WTC11 (cell line): Measurements from ENCODE around the gene ARHGAP42. TPM values are rescaled to one million over a fixed set of nuclear protein-coding genes. Genes with fewer than 3 reads are reported as not detected.

Experiments
- ATAC-seq: fragments of 200-7000 bp; cut with Tn5 transposase; 2 replicates; pipeline ENCODE4 v1.10.0; 2021; ENCODE audit warnings: mild to moderate bottlenecking, moderate library complexity
- CTCF ChIA-PET: fragments of 300-600 bp; sonication (Branson Sonifier 250); formaldehyde crosslinking; loops from one replicate; lab custom pipeline; 2021; ENCODE audit warnings: antibody characterized with exemption; lab: Charles Lee
- POLR2A ChIA-PET: fragments of 350-600 bp; sonication (Branson Sonifier 250); formaldehyde crosslinking; loops from one replicate; lab custom pipeline; 2021; ENCODE audit warnings: antibody characterized with exemption; lab: Charles Lee
- DNase-seq: peaks from one replicate; pipeline ENCODE4 v3.0.0; 2021; ENCODE audit warnings: low spot score
- H3K27ac Mint-ChIP-seq: 2 replicates; pipeline ENCODE4 v1.8.0; 2021; ENCODE audit warnings: mixed read lengths
- H3K27me3 Mint-ChIP-seq: 2 replicates; pipeline ENCODE4 v1.8.0; 2021; ENCODE audit warnings: low read depth, mild to moderate bottlenecking, moderate library complexity, mixed read lengths
- H3K36me3 Mint-ChIP-seq: 2 replicates; pipeline ENCODE4 v1.8.0; 2021; ENCODE audit warnings: mixed read lengths
- H3K4me1 Mint-ChIP-seq: 2 replicates; pipeline ENCODE4 v1.8.0; 2022; ENCODE audit warnings: mixed read lengths
- H3K4me3 Mint-ChIP-seq: 2 replicates; pipeline ENCODE4 v1.8.0; 2021; ENCODE audit warnings: mild to moderate bottlenecking, moderate library complexity, mixed read lengths
- H3K9me3 Mint-ChIP-seq: 2 replicates; pipeline ENCODE4 v1.8.0; 2021; ENCODE audit warnings: mixed read lengths
- CBFB ChIP-seq: sonication (generic); formaldehyde crosslinking; IDR thresholded peaks from 2 replicates; pipeline ENCODE4 v1.8.1; 2022; ENCODE audit warnings: mild to moderate bottlenecking, low read depth, missing genetic modification reagents
- E2F5 ChIP-seq: sonication (generic); formaldehyde crosslinking; IDR thresholded peaks from 2 replicates; pipeline ENCODE4 v1.8.1; 2022; ENCODE audit warnings: mild to moderate bottlenecking, moderate library complexity, missing genetic modification reagents
- EMX1 ChIP-seq: fragments of 250-450 bp; sonication (Bioruptor Pico); IDR thresholded peaks from 2 replicates; pipeline ENCODE4 v1.8.0; 2021; ENCODE audit warnings: mild to moderate bottlenecking
- FOXP1 ChIP-seq: sonication (generic); formaldehyde crosslinking; IDR thresholded peaks from 2 replicates; pipeline ENCODE4 v1.8.0; 2022; ENCODE audit warnings: missing genetic modification reagents, mild to moderate bottlenecking, moderate library complexity, borderline replicate concordance
- GABPB1 ChIP-seq: sonication (generic); formaldehyde crosslinking; IDR thresholded peaks from 2 replicates; pipeline ENCODE4 v1.8.1; 2023; ENCODE audit warnings: mild to moderate bottlenecking, missing genetic modification reagents
- GRHL2 ChIP-seq: fragments of 250-450 bp; sonication (Bioruptor Pico); IDR thresholded peaks from 2 replicates; pipeline ENCODE4 v1.8.0; 2022; ENCODE audit warnings: mild to moderate bottlenecking, moderate library complexity; ENCODE audit not compliant: insufficient replicate concordance, severe bottlenecking
- MXD4 ChIP-seq: fragments of 250-450 bp; sonication (Bioruptor Pico); IDR thresholded peaks from 2 replicates; pipeline ENCODE4 v1.8.0; 2021; ENCODE audit warnings: mild to moderate bottlenecking, moderate library complexity, borderline replicate concordance
- NFE2L1 ChIP-seq: sonication (generic); formaldehyde crosslinking; IDR thresholded peaks from 2 replicates; pipeline ENCODE4 v1.8.1; 2023; ENCODE audit warnings: missing genetic modification reagents
- RELA ChIP-seq: sonication (generic); formaldehyde crosslinking; IDR thresholded peaks from 2 replicates; pipeline ENCODE4 v1.8.1; 2022; ENCODE audit warnings: missing genetic modification reagents, mild to moderate bottlenecking, borderline replicate concordance
- ZBTB43 ChIP-seq: sonication (generic); formaldehyde crosslinking; IDR thresholded peaks from 2 replicates; pipeline ENCODE4 v1.8.1; 2023; ENCODE audit warnings: mild to moderate bottlenecking, missing genetic modification reagents
- ZMAT4 ChIP-seq: fragments of 250-450 bp; sonication (Bioruptor Pico); IDR thresholded peaks from 2 replicates; pipeline ENCODE4 v1.9.0; 2021; ENCODE audit warnings: mild to moderate bottlenecking
- ZNF138 ChIP-seq: sonication (generic); formaldehyde crosslinking; conservative IDR thresholded peaks from 2 replicates; pipeline ENCODE4 v1.8.1; 2022; ENCODE audit warnings: mild to moderate bottlenecking, moderate library complexity, missing genetic modification reagents
- total RNA-seq: library from RNA; stranded (reverse); gene quantifications from 3 replicates; pipeline ENCODE4 v1.2.3, GENCODE V29; 2021
- TF ChIP-seq, protein P1 (sequence below): fragments of 200-600 bp; IDR thresholded peaks from 2 replicates; pipeline ENCODE4 v1.8.0; 2022; ENCODE audit warnings: antibody characterized with exemption

Gene ARHGAP42
- total RNA-seq, 1 experiment from 2014 or later: 32.5 TPM

- TF ChIP-seq EMX1 (CRISPR knock-in tag) (no peak), ZBTB43 (no peak), GRHL2 (CRISPR knock-in tag) (no peak), ZNF138 (CRISPR knock-in tag) (no peak), RELA (CRISPR knock-in tag) (no peak), FOXP1 (CRISPR knock-in tag) (no peak)
- TF ChIP-seq, protein P1, sequence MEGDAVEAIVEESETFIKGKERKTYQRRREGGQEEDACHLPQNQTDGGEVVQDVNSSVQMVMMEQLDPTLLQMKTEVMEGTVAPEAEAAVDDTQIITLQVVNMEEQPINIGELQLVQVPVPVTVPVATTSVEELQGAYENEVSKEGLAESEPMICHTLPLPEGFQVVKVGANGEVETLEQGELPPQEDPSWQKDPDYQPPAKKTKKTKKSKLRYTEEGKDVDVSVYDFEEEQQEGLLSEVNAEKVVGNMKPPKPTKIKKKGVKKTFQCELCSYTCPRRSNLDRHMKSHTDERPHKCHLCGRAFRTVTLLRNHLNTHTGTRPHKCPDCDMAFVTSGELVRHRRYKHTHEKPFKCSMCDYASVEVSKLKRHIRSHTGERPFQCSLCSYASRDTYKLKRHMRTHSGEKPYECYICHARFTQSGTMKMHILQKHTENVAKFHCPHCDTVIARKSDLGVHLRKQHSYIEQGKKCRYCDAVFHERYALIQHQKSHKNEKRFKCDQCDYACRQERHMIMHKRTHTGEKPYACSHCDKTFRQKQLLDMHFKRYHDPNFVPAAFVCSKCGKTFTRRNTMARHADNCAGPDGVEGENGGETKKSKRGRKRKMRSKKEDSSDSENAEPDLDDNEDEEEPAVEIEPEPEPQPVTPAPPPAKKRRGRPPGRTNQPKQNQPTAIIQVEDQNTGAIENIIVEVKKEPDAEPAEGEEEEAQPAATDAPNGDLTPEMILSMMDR: no peak
- TF ChIP-seq, all 79 proteins: peak for 0
Observed at GRCh38 chr11:100785148-100785983, 98.3 kb downstream of the ARHGAP42 start (continued).

- TF ChIP-seq, protein P1: no peak
- TF ChIP-seq E2F5 (CRISPR knock-in tag) (no peak), ZMAT4 (CRISPR knock-in tag) (no peak)
- H3K4me3 Mint-ChIP-seq: no peak overlapping the region
- no peaks in the 10 kb centered on the region for H3K36me3 Mint-ChIP-seq
- peaks cover 47% of the 10 kb centered on the region for H3K4me1 Mint-ChIP-seq
- POLR2A ChIA-PET: no interaction called here
- H3K9me3 Mint-ChIP-seq: no peaks in the 10 kb centered on the region
- H3K27ac Mint-ChIP-seq: peak overlapping the region; percentile 91
- H3K27me3 Mint-ChIP-seq: no peaks in the 10 kb centered on the region
- no peak for DNase-seq
- ATAC-seq: no peak
- CTCF ChIA-PET: no interaction called here
Observed at GRCh38 chr11:100788561-100789295, 101.6 kb downstream of the ARHGAP42 start.

GRCh38 chr11:100789500-100789899 is 102.4 kb downstream of the ARHGAP42 start:
- no peaks in the 10 kb centered on the region for H3K27me3 Mint-ChIP-seq
- DNase-seq: no peak
- ChIA-PET POLR2A (no interaction called here), CTCF (no interaction called here)
- H3K36me3 Mint-ChIP-seq: peaks cover 3% of the 10 kb centered on the region; the same call in 1 of the 2 replicates
- ATAC-seq: no peak
- TF ChIP-seq NFE2L1 (CRISPR knock-in tag) (peak; percentile 96), CBFB (CRISPR knock-in tag) (no peak), GABPB1 (CRISPR knock-in tag) (no peak), MXD4 (CRISPR knock-in tag) (0 out of 2 replicates have a peak, but pooled peaks have one; percentile 45)
- no peak overlapping the region for H3K4me3 Mint-ChIP-seq
- H3K9me3 Mint-ChIP-seq: no peaks in the 10 kb centered on the region
- H3K4me1 Mint-ChIP-seq: peaks cover 52% of the 10 kb centered on the region
- peak overlapping the region; percentile 91 for H3K27ac Mint-ChIP-seq
